Neural crest cell (in vitro differentiated cells): Measurements from ENCODE around the gene SVIL. TPM values are rescaled to one million over a fixed set of nuclear protein-coding genes. Genes with fewer than 3 reads are reported as not detected.
"Not testable (repeated sequence)": the region's sequence is repeated elsewhere in the genome, so short reads cannot be mapped to it uniquely, and the experiment has no call there.

ENCODE experiments used
- DNase-seq: peaks from one replicate; pipeline ENCODE4 v3.0.0; 2021; ENCODE audit warnings: low read depth, mixed read lengths, low spot score
- H3K27ac Mint-ChIP-seq: one replicate; pipeline ENCODE4 v1.8.0; 2021; ENCODE audit warnings: mild to moderate bottlenecking, mixed read lengths; ENCODE audit not compliant: unreplicated experiment
- H3K27me3 Mint-ChIP-seq: 2 replicates; pipeline ENCODE4 v1.8.0; 2021; ENCODE audit warnings: low read depth, mild to moderate bottlenecking, mixed read lengths
- H3K36me3 Mint-ChIP-seq: 2 replicates; pipeline ENCODE4 v1.8.0; 2021; ENCODE audit warnings: low read depth, mild to moderate bottlenecking, mixed read lengths
- H3K4me1 Mint-ChIP-seq: 2 replicates; pipeline ENCODE4 v1.8.0; 2021; ENCODE audit warnings: mixed read lengths
- H3K4me3 Mint-ChIP-seq: one replicate; pipeline ENCODE4 v1.8.0; 2021; ENCODE audit warnings: mild to moderate bottlenecking, mixed read lengths
- H3K9me3 Mint-ChIP-seq: 2 replicates; pipeline ENCODE4 v1.8.0; 2021; ENCODE audit warnings: mixed read lengths
- CTCF ChIP-seq: fragments of 200-600 bp; sonication (generic); conservative IDR thresholded peaks from 2 replicates; pipeline ENCODE4 v1.5.0; 2021; ENCODE audit warnings: antibody characterized with exemption, mild to moderate bottlenecking
- total RNA-seq: library from RNA; stranded (reverse); gene quantifications from 2 replicates; pipeline ENCODE4 v1.2.1, GENCODE V29; 2021

The SVIL gene
- total RNA-seq, 1 donor from 2014 or later: 57.5 TPM

GRCh38 chr10:29609696-29610095 is 25.1 kb downstream of the SVIL start:
- Mint-ChIP-seq H3K4me1 (peaks cover 9% of the 10 kb centered on the region), H3K27me3 (no peaks in the 10 kb centered on the region), H3K36me3 (peaks cover 22% of the 10 kb centered on the region), H3K9me3 (no peaks in the 10 kb centered on the region), H3K27ac (no peak overlapping the region), H3K4me3 (no peak overlapping the region)
- TF ChIP-seq CTCF: no peak
- DNase-seq: no peak

- Mint-ChIP-seq H3K36me3 (peaks cover 19% of the 10 kb centered on the region), H3K9me3 (no peaks in the 10 kb centered on the region), H3K4me1 (peaks cover 10% of the 10 kb centered on the region), H3K4me3 (no peak overlapping the region), H3K27ac (no peak overlapping the region), H3K27me3 (no peaks in the 10 kb centered on the region)
- DNase-seq: no peak
- TF ChIP-seq CTCF: no peak
These were observed 26.1 kb downstream of the SVIL start for GRCh38 chr10:29608476-29609301.

- peaks cover 16% of the 10 kb centered on the region for H3K4me1 Mint-ChIP-seq
- DNase-seq: no peak
- H3K4me3 Mint-ChIP-seq: no peak overlapping the region
- H3K36me3 Mint-ChIP-seq: peaks cover 19% of the 10 kb centered on the region
- H3K9me3 Mint-ChIP-seq: no peaks in the 10 kb centered on the region
- H3K27ac Mint-ChIP-seq: no peak overlapping the region
- H3K27me3 Mint-ChIP-seq: no peaks in the 10 kb centered on the region
- no peak for TF ChIP-seq CTCF
These were observed 26.7 kb downstream of the SVIL start for GRCh38 chr10:29608062-29608461.

- peaks cover 19% of the 10 kb centered on the region for H3K36me3 Mint-ChIP-seq
These were observed 27.2 kb downstream of the SVIL start for GRCh38 chr10:29607576-29607975.

GRCh38 chr10:29606693-29607092 is 28.1 kb downstream of the SVIL start:
- Mint-ChIP-seq H3K4me1 (peaks cover 22% of the 10 kb centered on the region), H3K36me3 (peaks cover 16% of the 10 kb centered on the region)
- H3K27ac Mint-ChIP-seq, H3K9me3 Mint-ChIP-seq, H3K27me3 Mint-ChIP-seq, H3K4me3 Mint-ChIP-seq, DNase-seq: not testable (repeated sequence)

More at GRCh38 chr10:29607576-29607975, 27.2 kb downstream of the SVIL start:
- no peak for DNase-seq
- no peak for TF ChIP-seq CTCF
- Mint-ChIP-seq H3K4me3 (no peak overlapping the region), H3K9me3 (no peaks in the 10 kb centered on the region), H3K27ac (no peak overlapping the region), H3K4me1 (peaks cover 20% of the 10 kb centered on the region), H3K27me3 (no peaks in the 10 kb centered on the region)

- no peak for DNase-seq
- Mint-ChIP-seq H3K36me3 (peaks cover 4% of the 10 kb centered on the region), H3K27me3 (no peaks in the 10 kb centered on the region), H3K9me3 (no peaks in the 10 kb centered on the region), H3K27ac (no peak overlapping the region), H3K4me1 (peaks cover 21% of the 10 kb centered on the region), H3K4me3 (no peak overlapping the region)
- no peak for TF ChIP-seq CTCF
These were observed 30.4 kb downstream of the SVIL start for GRCh38 chr10:29604291-29604825.
